WTC11 (cell line): ENCODE data around the gene NRN1. TPM values are rescaled to one million over a fixed set of nuclear protein-coding genes. Genes with fewer than 3 reads are reported as not detected.
"Not testable (repeated sequence)": the region's sequence is repeated elsewhere in the genome, so short reads cannot be mapped to it uniquely, and the experiment has no call there.

Source experiments
- ATAC-seq: fragments of 200-7000 bp; cut with Tn5 transposase; 2 replicates; pipeline ENCODE4 v1.10.0; 2021; ENCODE audit warnings: mild to moderate bottlenecking, moderate library complexity
- CTCF ChIA-PET: fragments of 300-600 bp; sonication (Branson Sonifier 250); formaldehyde crosslinking; loops from one replicate; lab custom pipeline; 2021; ENCODE audit warnings: antibody characterized with exemption; lab: Charles Lee
- POLR2A ChIA-PET: fragments of 350-600 bp; sonication (Branson Sonifier 250); formaldehyde crosslinking; loops from one replicate; lab custom pipeline; 2021; ENCODE audit warnings: antibody characterized with exemption; lab: Charles Lee
- DNase-seq: peaks from one replicate; pipeline ENCODE4 v3.0.0; 2021; ENCODE audit warnings: low spot score
- H3K27ac Mint-ChIP-seq: 2 replicates; pipeline ENCODE4 v1.8.0; 2021; ENCODE audit warnings: mixed read lengths
- H3K27me3 Mint-ChIP-seq: 2 replicates; pipeline ENCODE4 v1.8.0; 2021; ENCODE audit warnings: low read depth, mild to moderate bottlenecking, moderate library complexity, mixed read lengths
- H3K36me3 Mint-ChIP-seq: 2 replicates; pipeline ENCODE4 v1.8.0; 2021; ENCODE audit warnings: mixed read lengths
- H3K4me1 Mint-ChIP-seq: 2 replicates; pipeline ENCODE4 v1.8.0; 2022; ENCODE audit warnings: mixed read lengths
- H3K4me3 Mint-ChIP-seq: 2 replicates; pipeline ENCODE4 v1.8.0; 2021; ENCODE audit warnings: mild to moderate bottlenecking, moderate library complexity, mixed read lengths
- H3K9me3 Mint-ChIP-seq: 2 replicates; pipeline ENCODE4 v1.8.0; 2021; ENCODE audit warnings: mixed read lengths
- ETV6 ChIP-seq: sonication (generic); formaldehyde crosslinking; IDR thresholded peaks from 2 replicates; pipeline ENCODE4 v1.8.1; 2022; ENCODE audit warnings: mild to moderate bottlenecking, missing genetic modification reagents
- FOXJ3 ChIP-seq: sonication (generic); formaldehyde crosslinking; IDR thresholded peaks from 2 replicates; pipeline ENCODE4 v1.9.0; 2021; ENCODE audit warnings: missing genetic modification reagents, mild to moderate bottlenecking, borderline replicate concordance
- HMGA2 ChIP-seq: fragments of 250-450 bp; sonication (Bioruptor Pico); IDR thresholded peaks from 2 replicates; pipeline ENCODE4 v1.4.0; 2021; ENCODE audit warnings: mild to moderate bottlenecking, moderate library complexity
- MYBL2 ChIP-seq: sonication (generic); formaldehyde crosslinking; IDR thresholded peaks from 2 replicates; pipeline ENCODE4 v1.8.1; 2023; ENCODE audit warnings: mild to moderate bottlenecking, moderate library complexity, missing genetic modification reagents
- NR3C1 ChIP-seq: sonication (generic); formaldehyde crosslinking; conservative IDR thresholded peaks from 2 replicates; pipeline ENCODE4 v1.8.1; 2023; ENCODE audit warnings: low read depth, mild to moderate bottlenecking, missing genetic modification reagents
- SMAD4 ChIP-seq: sonication (generic); formaldehyde crosslinking; IDR thresholded peaks from 2 replicates; pipeline ENCODE4 v1.8.0; 2022; ENCODE audit warnings: mild to moderate bottlenecking, missing genetic modification reagents
- TEAD1 ChIP-seq: sonication (generic); formaldehyde crosslinking; IDR thresholded peaks from 2 replicates; pipeline ENCODE4 v1.8.0; 2022; ENCODE audit warnings: mild to moderate bottlenecking, missing genetic modification reagents
- ZBTB21 ChIP-seq: sonication (generic); formaldehyde crosslinking; IDR thresholded peaks from 2 replicates; pipeline ENCODE4 v1.8.1; 2023; ENCODE audit warnings: mild to moderate bottlenecking, missing genetic modification reagents, borderline replicate concordance
- ZNF263 ChIP-seq: sonication (generic); formaldehyde crosslinking; IDR thresholded peaks from 2 replicates; pipeline ENCODE4 v1.8.1; 2022; ENCODE audit warnings: low read depth, mild to moderate bottlenecking, moderate library complexity, missing genetic modification reagents
- ZNF396 ChIP-seq: fragments of 250-450 bp; sonication (Bioruptor Pico); IDR thresholded peaks from 2 replicates; pipeline ENCODE4 v1.8.0; 2021; ENCODE audit warnings: mild to moderate bottlenecking, moderate library complexity, borderline replicate concordance
- total RNA-seq: library from RNA; stranded (reverse); gene quantifications from 3 replicates; pipeline ENCODE4 v1.2.3, GENCODE V29; 2021
- TF ChIP-seq, protein P1 (sequence below): sonication (generic); formaldehyde crosslinking; IDR thresholded peaks from 2 replicates; pipeline ENCODE4 v1.8.1; 2023; ENCODE audit warnings: mild to moderate bottlenecking, missing genetic modification reagents
- TF ChIP-seq, protein P2 (sequence below): sonication (generic); formaldehyde crosslinking; IDR thresholded peaks from 2 replicates; pipeline ENCODE4 v1.8.0; 2022; ENCODE audit warnings: mild to moderate bottlenecking, missing genetic modification reagents
- TF ChIP-seq, protein P3 (sequence below): sonication (generic); formaldehyde crosslinking; IDR thresholded peaks from 2 replicates; pipeline ENCODE4 v1.8.0; 2023; ENCODE audit warnings: mild to moderate bottlenecking, missing genetic modification reagents
- TF ChIP-seq, protein P4 (sequence below): fragments of 250-450 bp; sonication (Bioruptor Pico); IDR thresholded peaks from 2 replicates; pipeline ENCODE4 v1.9.0; 2021; ENCODE audit warnings: mild to moderate bottlenecking, borderline replicate concordance
- TF ChIP-seq, protein P5 (sequence below): sonication (generic); formaldehyde crosslinking; IDR thresholded peaks from 2 replicates; pipeline ENCODE4 v1.8.0; 2023; ENCODE audit warnings: missing genetic modification reagents
- TF ChIP-seq, protein P6 (sequence below): sonication (generic); formaldehyde crosslinking; conservative IDR thresholded peaks from 2 replicates; pipeline ENCODE4 v1.8.1; 2022; ENCODE audit warnings: mild to moderate bottlenecking, missing genetic modification reagents
- TF ChIP-seq, protein P7 (sequence below): fragments of 250-450 bp; sonication (Bioruptor Pico); conservative IDR thresholded peaks from 2 replicates; pipeline ENCODE4 v1.9.0; 2021; ENCODE audit warnings: mild to moderate bottlenecking

The NRN1 gene
- total RNA-seq, 1 experiment from 2014 or later = 0.66 TPM

DNA sequence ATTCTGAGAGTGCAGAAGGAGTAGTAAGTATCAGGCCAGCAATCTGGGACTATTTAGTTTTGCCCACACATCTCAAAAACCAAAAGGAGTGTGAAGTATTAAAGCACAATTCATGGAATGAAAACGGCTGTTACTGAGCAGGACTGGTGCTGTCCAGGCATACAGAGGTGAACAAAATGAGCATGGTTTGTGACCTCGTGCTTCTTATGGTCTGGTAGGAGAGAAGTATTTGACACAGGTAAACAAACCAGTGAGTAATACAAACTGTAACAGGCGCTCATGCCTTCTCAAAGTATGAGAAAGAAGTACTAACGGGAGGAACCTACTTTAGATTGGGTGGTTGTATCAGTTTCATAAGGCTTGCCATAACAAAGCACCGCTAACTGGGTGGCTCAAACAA lies 17.5 kb upstream of the NRN1 start:
- Mint-ChIP-seq H3K27ac (no peak overlapping the region), H3K4me3 (no peak overlapping the region), H3K27me3 (peaks cover 6% of the 10 kb centered on the region), H3K36me3 (no peaks in the 10 kb centered on the region), H3K4me1 (peaks cover 4% of the 10 kb centered on the region; the same call in 1 of the 2 replicates), H3K9me3 (no peaks in the 10 kb centered on the region)
- DNase-seq (no peak), ATAC-seq (no peak)
- ChIA-PET CTCF (interaction anchor here (0.6 kb wide), 1 partner anchor 108 kb away, joined by 3 read pairs; no protein-coding TSS in a partner anchor), POLR2A (no interaction called here)
- TF ChIP-seq, protein P1, sequence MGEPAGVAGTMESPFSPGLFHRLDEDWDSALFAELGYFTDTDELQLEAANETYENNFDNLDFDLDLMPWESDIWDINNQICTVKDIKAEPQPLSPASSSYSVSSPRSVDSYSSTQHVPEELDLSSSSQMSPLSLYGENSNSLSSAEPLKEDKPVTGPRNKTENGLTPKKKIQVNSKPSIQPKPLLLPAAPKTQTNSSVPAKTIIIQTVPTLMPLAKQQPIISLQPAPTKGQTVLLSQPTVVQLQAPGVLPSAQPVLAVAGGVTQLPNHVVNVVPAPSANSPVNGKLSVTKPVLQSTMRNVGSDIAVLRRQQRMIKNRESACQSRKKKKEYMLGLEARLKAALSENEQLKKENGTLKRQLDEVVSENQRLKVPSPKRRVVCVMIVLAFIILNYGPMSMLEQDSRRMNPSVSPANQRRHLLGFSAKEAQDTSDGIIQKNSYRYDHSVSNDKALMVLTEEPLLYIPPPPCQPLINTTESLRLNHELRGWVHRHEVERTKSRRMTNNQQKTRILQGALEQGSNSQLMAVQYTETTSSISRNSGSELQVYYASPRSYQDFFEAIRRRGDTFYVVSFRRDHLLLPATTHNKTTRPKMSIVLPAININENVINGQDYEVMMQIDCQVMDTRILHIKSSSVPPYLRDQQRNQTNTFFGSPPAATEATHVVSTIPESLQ = no peak
- no peak for TF ChIP-seq MYBL2
- TF ChIP-seq HMGA2 (CRISPR knock-in tag) = no peak
- TF ChIP-seq, protein P2, sequence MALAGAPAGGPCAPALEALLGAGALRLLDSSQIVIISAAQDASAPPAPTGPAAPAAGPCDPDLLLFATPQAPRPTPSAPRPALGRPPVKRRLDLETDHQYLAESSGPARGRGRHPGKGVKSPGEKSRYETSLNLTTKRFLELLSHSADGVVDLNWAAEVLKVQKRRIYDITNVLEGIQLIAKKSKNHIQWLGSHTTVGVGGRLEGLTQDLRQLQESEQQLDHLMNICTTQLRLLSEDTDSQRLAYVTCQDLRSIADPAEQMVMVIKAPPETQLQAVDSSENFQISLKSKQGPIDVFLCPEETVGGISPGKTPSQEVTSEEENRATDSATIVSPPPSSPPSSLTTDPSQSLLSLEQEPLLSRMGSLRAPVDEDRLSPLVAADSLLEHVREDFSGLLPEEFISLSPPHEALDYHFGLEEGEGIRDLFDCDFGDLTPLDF (CRISPR knock-in tag) = no peak
- TF ChIP-seq, protein P3, sequence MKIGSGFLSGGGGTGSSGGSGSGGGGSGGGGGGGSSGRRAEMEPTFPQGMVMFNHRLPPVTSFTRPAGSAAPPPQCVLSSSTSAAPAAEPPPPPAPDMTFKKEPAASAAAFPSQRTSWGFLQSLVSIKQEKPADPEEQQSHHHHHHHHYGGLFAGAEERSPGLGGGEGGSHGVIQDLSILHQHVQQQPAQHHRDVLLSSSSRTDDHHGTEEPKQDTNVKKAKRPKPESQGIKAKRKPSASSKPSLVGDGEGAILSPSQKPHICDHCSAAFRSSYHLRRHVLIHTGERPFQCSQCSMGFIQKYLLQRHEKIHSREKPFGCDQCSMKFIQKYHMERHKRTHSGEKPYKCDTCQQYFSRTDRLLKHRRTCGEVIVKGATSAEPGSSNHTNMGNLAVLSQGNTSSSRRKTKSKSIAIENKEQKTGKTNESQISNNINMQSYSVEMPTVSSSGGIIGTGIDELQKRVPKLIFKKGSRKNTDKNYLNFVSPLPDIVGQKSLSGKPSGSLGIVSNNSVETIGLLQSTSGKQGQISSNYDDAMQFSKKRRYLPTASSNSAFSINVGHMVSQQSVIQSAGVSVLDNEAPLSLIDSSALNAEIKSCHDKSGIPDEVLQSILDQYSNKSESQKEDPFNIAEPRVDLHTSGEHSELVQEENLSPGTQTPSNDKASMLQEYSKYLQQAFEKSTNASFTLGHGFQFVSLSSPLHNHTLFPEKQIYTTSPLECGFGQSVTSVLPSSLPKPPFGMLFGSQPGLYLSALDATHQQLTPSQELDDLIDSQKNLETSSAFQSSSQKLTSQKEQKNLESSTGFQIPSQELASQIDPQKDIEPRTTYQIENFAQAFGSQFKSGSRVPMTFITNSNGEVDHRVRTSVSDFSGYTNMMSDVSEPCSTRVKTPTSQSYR (CRISPR knock-in tag) = no peak
- TF ChIP-seq ZNF396 = no peak
- no peak for TF ChIP-seq ZNF263 (CRISPR knock-in tag)
- TF ChIP-seq, protein P4, sequence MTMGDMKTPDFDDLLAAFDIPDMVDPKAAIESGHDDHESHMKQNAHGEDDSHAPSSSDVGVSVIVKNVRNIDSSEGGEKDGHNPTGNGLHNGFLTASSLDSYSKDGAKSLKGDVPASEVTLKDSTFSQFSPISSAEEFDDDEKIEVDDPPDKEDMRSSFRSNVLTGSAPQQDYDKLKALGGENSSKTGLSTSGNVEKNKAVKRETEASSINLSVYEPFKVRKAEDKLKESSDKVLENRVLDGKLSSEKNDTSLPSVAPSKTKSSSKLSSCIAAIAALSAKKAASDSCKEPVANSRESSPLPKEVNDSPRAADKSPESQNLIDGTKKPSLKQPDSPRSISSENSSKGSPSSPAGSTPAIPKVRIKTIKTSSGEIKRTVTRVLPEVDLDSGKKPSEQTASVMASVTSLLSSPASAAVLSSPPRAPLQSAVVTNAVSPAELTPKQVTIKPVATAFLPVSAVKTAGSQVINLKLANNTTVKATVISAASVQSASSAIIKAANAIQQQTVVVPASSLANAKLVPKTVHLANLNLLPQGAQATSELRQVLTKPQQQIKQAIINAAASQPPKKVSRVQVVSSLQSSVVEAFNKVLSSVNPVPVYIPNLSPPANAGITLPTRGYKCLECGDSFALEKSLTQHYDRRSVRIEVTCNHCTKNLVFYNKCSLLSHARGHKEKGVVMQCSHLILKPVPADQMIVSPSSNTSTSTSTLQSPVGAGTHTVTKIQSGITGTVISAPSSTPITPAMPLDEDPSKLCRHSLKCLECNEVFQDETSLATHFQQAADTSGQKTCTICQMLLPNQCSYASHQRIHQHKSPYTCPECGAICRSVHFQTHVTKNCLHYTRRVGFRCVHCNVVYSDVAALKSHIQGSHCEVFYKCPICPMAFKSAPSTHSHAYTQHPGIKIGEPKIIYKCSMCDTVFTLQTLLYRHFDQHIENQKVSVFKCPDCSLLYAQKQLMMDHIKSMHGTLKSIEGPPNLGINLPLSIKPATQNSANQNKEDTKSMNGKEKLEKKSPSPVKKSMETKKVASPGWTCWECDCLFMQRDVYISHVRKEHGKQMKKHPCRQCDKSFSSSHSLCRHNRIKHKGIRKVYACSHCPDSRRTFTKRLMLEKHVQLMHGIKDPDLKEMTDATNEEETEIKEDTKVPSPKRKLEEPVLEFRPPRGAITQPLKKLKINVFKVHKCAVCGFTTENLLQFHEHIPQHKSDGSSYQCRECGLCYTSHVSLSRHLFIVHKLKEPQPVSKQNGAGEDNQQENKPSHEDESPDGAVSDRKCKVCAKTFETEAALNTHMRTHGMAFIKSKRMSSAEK (CRISPR knock-in tag) = no peak
- TF ChIP-seq SMAD4 = no peak
- no peak for TF ChIP-seq NR3C1 (CRISPR knock-in tag)
- no peak for TF ChIP-seq FOXJ3 (CRISPR knock-in tag)
- TF ChIP-seq, protein P5, sequence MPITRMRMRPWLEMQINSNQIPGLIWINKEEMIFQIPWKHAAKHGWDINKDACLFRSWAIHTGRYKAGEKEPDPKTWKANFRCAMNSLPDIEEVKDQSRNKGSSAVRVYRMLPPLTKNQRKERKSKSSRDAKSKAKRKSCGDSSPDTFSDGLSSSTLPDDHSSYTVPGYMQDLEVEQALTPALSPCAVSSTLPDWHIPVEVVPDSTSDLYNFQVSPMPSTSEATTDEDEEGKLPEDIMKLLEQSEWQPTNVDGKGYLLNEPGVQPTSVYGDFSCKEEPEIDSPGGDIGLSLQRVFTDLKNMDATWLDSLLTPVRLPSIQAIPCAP = no peak
- no peak for TF ChIP-seq ETV6 (CRISPR knock-in tag)
- TF ChIP-seq TEAD1 (CRISPR knock-in tag) = no peak
- TF ChIP-seq, protein P6, sequence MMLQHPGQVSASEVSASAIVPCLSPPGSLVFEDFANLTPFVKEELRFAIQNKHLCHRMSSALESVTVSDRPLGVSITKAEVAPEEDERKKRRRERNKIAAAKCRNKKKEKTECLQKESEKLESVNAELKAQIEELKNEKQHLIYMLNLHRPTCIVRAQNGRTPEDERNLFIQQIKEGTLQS (CRISPR knock-in tag) = no peak
- no peak for TF ChIP-seq ZBTB21
- TF ChIP-seq, protein P7, sequence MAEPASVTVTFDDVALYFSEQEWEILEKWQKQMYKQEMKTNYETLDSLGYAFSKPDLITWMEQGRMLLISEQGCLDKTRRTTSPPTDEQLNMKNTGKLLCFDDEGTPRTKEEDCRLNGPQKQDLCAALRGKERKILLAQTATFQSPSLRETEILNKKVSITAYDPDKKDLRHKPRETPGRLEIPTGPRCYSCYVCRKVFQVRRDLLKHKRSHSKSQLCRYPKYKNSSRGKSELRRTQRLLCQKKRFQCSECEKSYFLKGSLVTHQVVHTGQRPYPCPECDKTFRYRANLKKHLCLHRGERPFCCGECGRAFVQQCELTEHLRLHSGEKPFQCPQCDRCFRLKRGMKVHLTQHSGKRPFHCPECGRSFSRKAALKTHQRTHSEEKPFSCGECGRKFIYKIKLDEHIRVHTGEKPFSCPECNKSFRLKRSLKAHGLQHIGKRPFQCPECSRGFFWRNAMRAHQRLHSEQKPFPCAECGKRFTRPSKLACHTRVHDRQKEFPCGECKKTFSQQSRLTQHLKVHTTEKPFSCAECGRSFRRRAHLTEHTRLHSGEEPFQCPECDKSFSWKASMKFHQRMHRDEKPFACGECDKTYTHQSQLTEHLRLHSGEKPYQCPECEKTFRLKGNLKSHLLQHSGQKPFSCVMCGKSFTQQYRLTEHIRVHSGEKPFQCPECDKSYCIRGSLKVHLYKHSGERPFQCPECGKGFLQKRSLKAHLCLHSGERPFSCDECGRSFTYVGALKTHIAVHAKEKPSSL (CRISPR knock-in tag) = no peak

DNA sequence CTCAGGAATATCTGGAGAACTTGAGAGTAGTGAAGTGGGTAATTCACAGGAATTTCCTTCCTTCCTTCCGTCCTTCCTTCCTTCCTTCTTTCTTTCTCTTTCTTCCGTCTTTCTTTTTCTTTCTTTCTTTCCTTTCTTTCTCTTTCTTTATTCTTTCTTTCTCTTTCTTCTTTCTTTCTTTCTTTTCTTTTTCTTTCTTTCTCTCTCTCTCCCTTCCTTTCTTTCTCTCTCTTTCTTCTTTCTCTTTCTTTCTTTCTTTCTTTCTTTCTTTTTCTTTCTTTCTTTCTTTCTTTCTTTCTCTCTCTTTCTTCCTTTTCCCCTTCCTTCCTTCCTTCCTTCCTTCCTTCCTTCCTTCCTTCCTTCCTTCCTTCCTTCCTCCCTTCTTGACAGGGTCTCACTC lies 16.1 kb upstream of the NRN1 start:
- H3K4me3 Mint-ChIP-seq, H3K36me3 Mint-ChIP-seq, CTCF ChIA-PET, H3K27ac Mint-ChIP-seq, H3K9me3 Mint-ChIP-seq, H3K4me1 Mint-ChIP-seq, DNase-seq, ATAC-seq: not testable (repeated sequence)
- peaks cover 17% of the 10 kb centered on the region for H3K27me3 Mint-ChIP-seq
- POLR2A ChIA-PET = interaction anchor here (1.1 kb wide), 1 partner anchor 23 kb away, joined by 3 read pairs; no protein-coding TSS in a partner anchor
